ENCODE data around the gene CMYA5.

DNA sequence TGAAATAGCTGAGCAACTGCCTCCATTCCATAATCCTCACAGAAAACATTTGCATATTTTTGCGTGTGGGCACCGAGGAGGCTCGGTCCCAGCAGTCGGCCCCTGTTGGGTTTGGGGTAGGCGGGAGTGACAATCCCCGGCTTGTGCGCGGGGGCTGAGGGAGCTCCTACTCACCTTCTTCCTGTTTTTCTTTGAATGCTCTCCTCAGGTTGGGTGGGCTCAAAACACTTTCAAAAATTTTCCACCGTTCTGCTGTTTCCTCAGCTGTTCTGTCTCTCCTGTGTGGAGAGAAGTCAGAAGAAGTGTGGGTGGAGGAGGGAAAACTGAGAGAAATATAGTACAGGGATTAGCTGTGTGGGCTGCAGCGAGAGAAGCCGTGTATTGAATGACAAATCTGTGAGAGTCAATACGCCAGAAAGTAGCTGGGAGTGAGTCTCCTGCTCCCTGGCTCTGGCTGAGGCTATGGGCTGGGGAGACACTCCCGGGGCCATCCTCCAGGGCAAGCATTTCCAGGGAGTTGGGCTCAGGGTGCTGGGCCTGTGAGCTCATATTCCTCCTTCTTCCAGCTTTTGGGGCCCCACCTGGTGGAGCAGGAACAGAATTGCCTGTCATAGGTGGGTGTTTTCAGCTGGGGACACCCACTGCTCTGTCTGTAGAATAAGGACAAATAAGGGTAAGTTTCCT lies 84.7 kb downstream of the CMYA5 start:
- TF ChIP-seq POLR2AphosphoS5 (IDR thresholded peaks at IDR 0.05; ENCODE audit: borderline replicate concordance, low read depth, low read length) = no peak
- TF ChIP-seq EZH2 (IDR thresholded peaks at IDR 0.05) = no peak

Measured in SK-N-MC (cell line).